Epidermal melanocyte (primary cell): ENCODE data around the gene TCF4.

Experiments used
- DNase-seq: peaks from one replicate; pipeline ENCODE4 v3.0.0; 2011; ENCODE audit warnings: low spot score; ENCODE audit not compliant: insufficient read length

The TCF4 gene

DNA sequence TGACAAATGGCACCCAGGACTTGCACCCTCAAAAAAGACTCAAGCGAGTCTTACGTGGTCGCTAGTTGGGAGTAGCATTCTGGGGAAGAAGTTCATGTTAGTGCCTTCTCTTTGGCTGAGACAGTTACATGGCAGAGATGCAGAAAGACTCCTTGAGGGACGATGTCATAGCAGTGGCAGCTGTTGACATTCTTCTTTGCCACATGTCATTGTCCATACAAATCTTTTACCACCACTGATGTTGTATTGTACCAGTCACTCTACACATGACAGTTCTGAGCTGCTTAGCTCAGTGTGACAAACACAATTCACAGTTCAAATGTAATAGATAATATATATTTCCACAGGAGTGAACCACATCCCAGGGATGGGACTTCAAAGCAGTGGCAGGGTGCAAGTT, 197.1 kb downstream of the TCF4 start:
- DNase-seq: no peak

GRCh38 chr18:55387139-55387984, 200.6 kb downstream of the TCF4 start:
- no peak for DNase-seq

GRCh38 chr18:55386545-55386944, 201.4 kb downstream of the TCF4 start:
- DNase-seq: no peak

GRCh38 chr18:55385770-55386169, 202.2 kb downstream of the TCF4 start:
- no peak for DNase-seq

- no peak for DNase-seq
These were observed 203.3 kb downstream of the TCF4 start for GRCh38 chr18:55384551-55385275.

DNA sequence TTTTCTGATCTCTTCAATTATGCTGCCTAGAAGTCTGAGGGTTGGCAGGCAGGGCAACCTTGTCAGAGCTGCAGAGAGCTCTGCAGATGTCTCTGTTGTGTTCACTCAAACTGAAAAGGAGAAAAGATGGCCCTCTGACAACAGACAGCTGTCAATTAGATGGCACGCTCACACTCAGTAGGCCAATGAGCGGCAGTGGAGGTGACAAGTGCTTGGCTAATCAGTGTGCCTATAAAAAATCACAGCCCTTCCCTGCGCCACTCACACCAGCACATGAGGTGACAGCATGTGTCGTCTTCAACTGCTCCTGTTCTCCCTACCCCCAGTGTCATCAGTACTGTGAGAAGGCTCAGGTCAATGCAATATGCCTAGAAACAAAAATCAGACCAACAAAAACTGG, 203.9 kb downstream of the TCF4 start:
- no peak for DNase-seq

DNA sequence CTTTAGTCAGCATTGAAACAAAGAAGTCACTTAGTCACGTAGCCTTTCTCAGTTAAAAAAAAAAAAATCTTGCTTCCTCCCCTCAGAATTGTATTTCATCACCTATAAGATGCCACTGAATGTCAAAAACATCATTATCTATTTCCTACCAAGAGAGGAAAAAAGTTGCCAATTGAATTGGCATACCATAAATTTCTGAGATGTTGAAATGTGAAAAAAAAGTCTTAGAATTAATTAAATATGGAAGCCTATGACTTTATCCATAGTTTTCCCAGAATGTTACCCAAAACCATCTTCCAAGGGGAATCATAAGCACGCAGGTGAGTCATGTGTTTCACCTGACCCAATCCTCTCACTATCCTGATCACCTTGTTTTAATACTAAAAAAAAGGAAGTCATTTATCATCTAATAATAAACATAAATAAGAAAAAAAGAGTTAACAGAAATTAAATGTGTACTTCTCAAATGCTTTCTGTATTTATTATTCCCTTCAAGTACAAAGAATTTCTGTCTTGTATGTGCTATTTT, 205.7 kb downstream of the TCF4 start:
- DNase-seq: no peak

- no peak for DNase-seq
These were observed 206.7 kb downstream of the TCF4 start for GRCh38 chr18:55381277-55381676.

DNA sequence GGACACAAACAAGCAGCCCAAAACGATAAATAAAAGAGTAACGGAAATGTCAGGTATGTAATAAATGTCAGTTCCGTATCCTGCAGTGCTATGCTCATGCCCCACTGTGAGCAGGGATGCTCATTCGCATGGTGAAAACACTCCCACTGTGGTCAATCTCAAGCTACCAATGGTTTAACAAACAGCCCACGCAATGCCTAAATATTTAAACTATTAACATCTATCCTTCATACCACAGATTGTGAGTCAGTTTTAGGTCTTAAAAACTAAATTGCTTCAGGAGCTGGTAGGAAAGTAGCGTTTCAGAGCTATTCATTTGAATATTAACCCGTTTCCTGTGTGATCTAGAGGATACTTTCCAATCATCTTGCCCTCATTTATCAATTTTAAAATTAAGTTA, 207.4 kb downstream of the TCF4 start:
- DNase-seq: no peak

GRCh38 chr18:55376387-55376786, 211.6 kb downstream of the TCF4 start:
- no peak for DNase-seq

DNA sequence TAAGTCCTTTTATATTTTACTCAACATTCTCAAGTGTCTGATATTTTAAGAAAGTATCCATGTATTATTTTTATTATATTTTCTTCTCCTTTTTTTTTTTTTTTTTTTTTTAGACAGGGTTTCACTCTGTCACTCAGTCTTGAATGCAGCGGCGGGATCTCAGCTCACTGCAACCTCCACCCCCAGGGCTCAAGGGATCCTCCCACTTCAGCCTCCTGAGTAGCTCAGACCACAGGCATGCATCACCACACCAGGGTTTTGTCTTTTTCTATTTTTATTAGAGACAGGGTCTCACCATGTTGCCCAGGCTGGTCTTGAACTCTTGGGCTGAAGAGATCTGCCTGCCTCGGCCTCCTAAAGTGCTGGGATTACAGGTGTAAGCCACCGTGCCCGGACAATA, 212.1 kb downstream of the TCF4 start:
- DNase-seq: no peak

DNA sequence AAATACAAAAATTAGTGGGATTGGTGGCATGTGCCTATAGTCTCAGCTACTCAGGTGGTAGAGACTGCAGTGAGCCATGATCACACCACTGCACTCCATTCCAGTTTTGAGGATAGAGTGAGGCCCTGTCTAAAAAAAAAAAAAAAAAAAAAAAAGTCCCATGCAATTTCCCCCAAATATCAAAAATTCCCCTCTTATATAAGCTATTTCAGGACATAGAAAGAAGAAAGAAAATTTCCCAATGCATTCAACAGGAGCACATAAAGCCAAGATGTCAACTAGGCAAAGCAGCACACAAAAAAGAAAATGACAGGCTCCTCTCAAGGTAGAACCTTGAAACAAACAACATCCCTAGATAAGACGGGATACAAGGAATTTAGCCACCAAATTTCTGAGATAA, 213.3 kb downstream of the TCF4 start:
- no peak for DNase-seq

- DNase-seq: no peak
These were observed 215.8 kb downstream of the TCF4 start for GRCh38 chr18:55372209-55372608.

- no peak for DNase-seq
These were observed 217.1 kb downstream of the TCF4 start for GRCh38 chr18:55370936-55371335.

DNA sequence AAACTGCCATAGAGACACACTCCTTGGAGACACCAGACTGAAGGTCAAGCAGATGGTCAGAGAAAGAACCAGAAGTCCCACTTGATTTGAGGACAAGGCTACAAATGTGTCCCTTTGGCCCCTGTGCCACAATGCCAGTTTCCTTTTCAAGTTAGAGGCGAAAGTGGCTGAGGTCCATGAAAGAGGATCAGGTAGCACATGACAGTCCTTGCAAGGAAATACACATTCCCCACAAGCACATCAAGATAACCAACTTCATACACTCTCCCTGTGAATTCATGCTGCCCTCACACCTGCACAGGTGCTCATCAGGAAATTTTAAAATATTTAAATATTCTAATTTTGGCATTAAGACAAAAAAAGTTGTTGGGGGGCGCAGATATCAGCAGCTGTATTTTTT, 218.6 kb downstream of the TCF4 start:
- no peak for DNase-seq

- no peak for DNase-seq
These were observed 222.7 kb downstream of the TCF4 start for GRCh38 chr18:55365342-55365741.

- DNase-seq: no peak
These were observed 225.7 kb downstream of the TCF4 start for GRCh38 chr18:55362303-55362702.

DNA sequence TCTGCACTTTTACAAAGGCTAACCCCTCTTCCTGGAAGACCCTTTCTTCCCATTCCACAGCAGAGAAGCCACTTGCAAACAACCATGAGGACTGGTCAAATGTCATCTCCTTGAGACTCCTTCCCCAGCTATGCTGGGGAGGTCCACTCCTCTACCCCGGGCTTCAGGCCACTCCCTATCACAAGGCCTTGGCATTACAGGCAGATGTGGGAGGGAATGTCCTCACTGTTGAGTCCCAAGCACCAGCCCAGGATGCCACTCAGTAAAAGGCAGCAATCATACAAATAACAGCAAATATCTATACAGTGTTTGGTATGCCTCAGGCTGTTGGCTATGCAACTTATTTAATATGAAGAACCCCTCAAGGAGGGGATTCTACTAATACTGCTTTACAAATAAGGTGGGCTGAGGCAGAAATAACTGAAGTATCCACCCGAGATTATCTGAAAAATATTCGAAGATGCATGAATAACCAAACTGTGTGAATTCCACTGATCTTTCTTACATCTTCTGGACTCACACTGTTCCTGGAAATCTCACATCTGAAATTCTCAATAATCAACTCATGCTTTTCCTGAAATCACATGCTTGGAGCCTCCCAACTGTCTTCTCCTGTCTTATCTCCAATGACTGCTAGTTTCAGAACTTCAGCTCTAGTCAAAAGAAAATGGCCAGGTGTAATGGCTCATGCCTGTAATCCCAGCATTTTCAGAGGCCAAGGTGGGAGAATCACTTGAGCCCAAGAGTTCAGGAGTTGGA, 226.3 kb downstream of the TCF4 start:
- DNase-seq: no peak

DNA sequence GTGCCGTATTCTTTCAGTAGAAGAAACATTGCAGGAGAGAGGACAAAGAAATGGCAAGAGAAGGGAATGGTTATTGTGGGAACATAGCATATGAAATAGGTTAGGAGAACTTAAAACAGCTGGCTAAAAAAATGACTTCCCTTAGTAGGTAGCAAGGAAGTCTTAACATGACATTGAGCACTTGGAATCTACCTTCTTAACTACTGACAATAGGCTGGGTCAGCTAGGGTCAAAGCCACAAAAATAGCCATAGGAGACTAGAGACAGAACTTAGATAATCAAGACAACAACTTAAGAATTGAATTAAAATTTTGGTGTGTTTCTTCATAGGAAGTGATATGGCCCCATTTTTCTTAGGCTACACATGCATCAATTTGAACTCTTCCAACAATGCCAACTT, 227.9 kb downstream of the TCF4 start:
- no peak for DNase-seq

DNA sequence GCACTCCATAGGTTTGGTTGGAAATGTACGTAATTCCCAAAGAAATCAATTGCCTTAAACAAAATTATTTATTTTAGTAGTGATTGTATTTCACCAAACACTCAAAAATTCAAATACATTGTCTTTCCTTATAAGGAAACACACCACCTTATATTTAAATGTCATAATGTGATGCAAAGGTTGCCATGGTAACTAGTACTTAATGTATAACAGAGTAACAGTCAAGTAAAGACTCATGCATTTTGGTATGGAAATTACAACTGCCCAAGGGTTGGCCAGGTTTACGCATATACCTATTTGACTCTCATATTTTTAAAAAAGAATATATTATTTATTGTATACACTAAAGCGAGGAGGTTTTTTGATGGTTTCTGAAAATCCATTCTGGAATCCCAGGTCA, 231.2 kb downstream of the TCF4 start:
- DNase-seq: no peak

GRCh38 chr18:55355223-55355622, 232.8 kb downstream of the TCF4 start:
- DNase-seq: no peak

- DNase-seq: no peak
These were observed 233.2 kb downstream of the TCF4 start for GRCh38 chr18:55354795-55355194.
